ENCODE measurements around the gene RBM17.

- TF ChIP-seq POLR2A (IDR thresholded peaks at IDR 0.05) = no peak
- TF ChIP-seq EP300 (IDR thresholded peaks at IDR 0.05) = no peak
- TF ChIP-seq CTCF (IDR thresholded peaks at IDR 0.05) = no peak
- TF ChIP-seq POLR2AphosphoS5 (IDR thresholded peaks at IDR 0.05) = no peak
Observed at GRCh38 chr10:6135589-6136168, 46.8 kb downstream of the RBM17 start.
